ENCODE measurements around the gene NAPB. TPM values are rescaled to one million over a fixed set of nuclear protein-coding genes. Genes with fewer than 3 reads are reported as not detected.

NAPB gene
- total RNA-seq, 6 experiments from 2014 or later: 3.2 to 5.8 (median 4.9) TPM

DNA sequence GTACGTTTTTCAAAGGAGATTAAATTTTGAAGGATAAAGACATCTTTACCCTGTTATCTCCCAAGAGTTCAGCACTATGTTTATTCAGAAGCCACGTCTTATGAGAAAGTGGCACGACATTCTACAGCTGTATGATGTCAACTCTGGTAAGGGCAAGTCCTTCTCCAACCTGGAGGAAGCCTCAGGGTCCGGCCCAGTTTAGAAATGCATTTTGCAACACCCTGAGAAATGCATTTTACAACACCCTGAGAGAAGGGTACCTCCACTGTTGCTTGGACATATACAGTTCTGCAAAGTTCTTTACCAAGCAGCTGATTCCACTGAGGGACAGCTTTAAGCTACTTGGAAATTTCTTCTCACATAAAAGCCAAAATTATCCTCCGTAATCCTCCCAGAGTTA is 17.5 kb downstream of the NAPB start:
- intact Hi-C loops (cut with DNase I): no loop called here
- no peak for DNase-seq
- no peak for ATAC-seq
- WGBS (ENCODE audit: insufficient coverage, low coverage, low lambda C conversion rate, missing lambda C conversion rate): 80% methylated on average over 3 of the region's 5 CpGs
- Histone ChIP-seq H3K27me3 (no peaks in the 10 kb centered on the region), H3K27ac (no peak overlapping the region), H3K4me1 (peaks cover 0 to 10% (median 5%) of the 10 kb centered on the region in 4 donors), H3K9me3 (no peaks in the 10 kb centered on the region), H3K36me3 (peaks cover 0 to 3% (median 0%) of the 10 kb centered on the region in 4 donors), H3K4me3 (no peak overlapping the region)
- TF ChIP-seq, protein P1, sequence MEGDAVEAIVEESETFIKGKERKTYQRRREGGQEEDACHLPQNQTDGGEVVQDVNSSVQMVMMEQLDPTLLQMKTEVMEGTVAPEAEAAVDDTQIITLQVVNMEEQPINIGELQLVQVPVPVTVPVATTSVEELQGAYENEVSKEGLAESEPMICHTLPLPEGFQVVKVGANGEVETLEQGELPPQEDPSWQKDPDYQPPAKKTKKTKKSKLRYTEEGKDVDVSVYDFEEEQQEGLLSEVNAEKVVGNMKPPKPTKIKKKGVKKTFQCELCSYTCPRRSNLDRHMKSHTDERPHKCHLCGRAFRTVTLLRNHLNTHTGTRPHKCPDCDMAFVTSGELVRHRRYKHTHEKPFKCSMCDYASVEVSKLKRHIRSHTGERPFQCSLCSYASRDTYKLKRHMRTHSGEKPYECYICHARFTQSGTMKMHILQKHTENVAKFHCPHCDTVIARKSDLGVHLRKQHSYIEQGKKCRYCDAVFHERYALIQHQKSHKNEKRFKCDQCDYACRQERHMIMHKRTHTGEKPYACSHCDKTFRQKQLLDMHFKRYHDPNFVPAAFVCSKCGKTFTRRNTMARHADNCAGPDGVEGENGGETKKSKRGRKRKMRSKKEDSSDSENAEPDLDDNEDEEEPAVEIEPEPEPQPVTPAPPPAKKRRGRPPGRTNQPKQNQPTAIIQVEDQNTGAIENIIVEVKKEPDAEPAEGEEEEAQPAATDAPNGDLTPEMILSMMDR (IDR thresholded peaks at IDR 0.05): no peak
- no peak for TF ChIP-seq POLR2A (IDR thresholded peaks at IDR 0.05)

GRCh38 chr20:23401051-23401450 is 20.2 kb downstream of the NAPB start:
- TF ChIP-seq, protein P1 (IDR thresholded peaks at IDR 0.05): no peak
- no peak for TF ChIP-seq POLR2A (IDR thresholded peaks at IDR 0.05)
- ATAC-seq: no peak
- no peaks in the 10 kb centered on the region for H3K27me3 ChIP-seq
- peaks cover 0 to 3% (median 0%) of the 10 kb centered on the region in 4 donors for H3K36me3 ChIP-seq
- DNase-seq: no peak
- no peaks in the 10 kb centered on the region for H3K9me3 ChIP-seq
- 75% methylated on average over 5 of the region's 5 CpGs for WGBS (ENCODE audit: insufficient coverage, low coverage, low lambda C conversion rate, missing lambda C conversion rate)
- H3K4me3 ChIP-seq: no peak overlapping the region
- no peaks in the 10 kb centered on the region for H3K4me1 ChIP-seq
- no peak overlapping the region for H3K27ac ChIP-seq
- intact Hi-C loops (cut with DNase I): no loop called here

DNA sequence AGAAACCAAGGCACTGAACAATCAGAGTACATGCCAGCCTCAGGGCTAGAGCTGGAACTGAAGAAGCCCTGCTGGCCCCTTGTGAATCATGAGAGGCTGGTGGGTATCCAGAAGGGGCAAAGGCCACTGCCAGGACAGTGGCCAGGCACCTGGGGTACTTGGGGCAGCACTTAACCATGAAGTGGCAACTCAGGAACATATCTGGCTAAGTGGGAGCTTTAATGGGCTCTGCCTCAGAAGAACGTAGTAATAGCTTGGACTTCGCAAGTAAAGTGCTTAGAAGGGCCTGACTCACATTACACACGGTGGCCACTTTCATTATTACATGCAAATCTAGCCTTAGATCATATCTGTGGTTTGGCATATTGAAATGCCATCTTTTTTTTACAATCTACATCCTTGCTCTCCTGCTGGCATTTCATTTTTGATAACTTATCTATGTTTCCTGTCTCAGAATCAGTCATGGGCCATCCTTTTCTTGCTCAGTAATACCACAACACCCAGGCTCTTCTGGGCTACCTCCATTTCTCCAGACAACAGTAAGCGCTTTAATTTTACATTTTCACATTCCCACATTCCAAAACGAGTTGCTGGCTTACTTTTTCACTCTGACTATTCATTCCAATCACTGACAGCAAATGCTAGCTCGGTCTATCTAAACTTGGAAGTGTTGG is 21.6 kb downstream of the NAPB start:
- DNase-seq (no peak), ATAC-seq (no peak)
- Histone ChIP-seq H3K4me1 (no peaks in the 10 kb centered on the region), H3K27me3 (no peaks in the 10 kb centered on the region), H3K36me3 (peaks cover 0 to 3% (median under 1%) of the 10 kb centered on the region in 4 donors), H3K27ac (no peak overlapping the region), H3K9me3 (no peaks in the 10 kb centered on the region), H3K4me3 (no peak overlapping the region)
- intact Hi-C loops (cut with DNase I): no loop called here
- WGBS (ENCODE audit: insufficient coverage, low coverage, low lambda C conversion rate, missing lambda C conversion rate): 68% methylated on average over 4 of the region's 6 CpGs
- TF ChIP-seq, protein P1 (IDR thresholded peaks at IDR 0.05): no peak
- TF ChIP-seq POLR2A (IDR thresholded peaks at IDR 0.05): no peak

- 61% methylated on average over 2 of the region's 2 CpGs for WGBS (ENCODE audit: insufficient coverage, low coverage, low lambda C conversion rate, missing lambda C conversion rate)
- Histone ChIP-seq H3K27ac (no peak overlapping the region), H3K9me3 (no peaks in the 10 kb centered on the region), H3K4me1 (no peaks in the 10 kb centered on the region), H3K27me3 (no peaks in the 10 kb centered on the region), H3K36me3 (peaks cover 0 to 12% (median 5%) of the 10 kb centered on the region in 4 donors), H3K4me3 (no peak overlapping the region)
- DNase-seq (no peak), ATAC-seq (peak; percentile 29 to 84 (median 75))
- intact Hi-C loops (cut with DNase I): no loop called here
- no peak for TF ChIP-seq POLR2A (IDR thresholded peaks at IDR 0.05)
- TF ChIP-seq, protein P1 (IDR thresholded peaks at IDR 0.05): no peak
Measured at GRCh38 chr20:23397961-23398360, 23.3 kb downstream of the NAPB start.

All from right lobe of liver (tissue), 6 donors.